ENCODE measurements around the gene RAVER1.

RAVER1 gene

GRCh38 chr19:10317045-10317856 is 16.1 kb downstream of the RAVER1 start:
- Histone ChIP-seq H3K4me1 (ENCODE audit: insufficient read depth, low read length) (peaks cover 23% of the 10 kb centered on the region), H3K4me3 (ENCODE audit: low read depth in 1 of 2, low read length in 2 of 2) (no peak overlapping the region), H3K9ac (ENCODE audit: low read depth, low read length) (no peak overlapping the region), H3K9me3 (ENCODE audit: insufficient read depth, low read length, severe bottlenecking) (no peaks in the 10 kb centered on the region), H3K36me3 (ENCODE audit: insufficient read depth, low read length) (peaks cover 57% of the 10 kb centered on the region), H3K27ac (ENCODE audit: low read length) (no peak overlapping the region), H3K79me2 (ENCODE audit: insufficient read depth, low read length) (peaks cover 16% of the 10 kb centered on the region), H4K20me1 (ENCODE audit: insufficient read depth, low read length) (peaks cover 10% of the 10 kb centered on the region), H3K27me3 (ENCODE audit: insufficient read depth, low read length, poor library complexity) (no peaks in the 10 kb centered on the region), H2AFZ (ENCODE audit: low read depth, low read length) (no peak overlapping the region), H3K4me2 (ENCODE audit: insufficient read depth, low read length) (no peak overlapping the region)
- no peak for ATAC-seq (ENCODE audit: insufficient read depth, low read depth)
- DNase-seq: no peak
- TF ChIP-seq EZH2 (IDR thresholded peaks at IDR 0.05; ENCODE audit: borderline replicate concordance, low read depth, low read length, severe bottlenecking) (no peak), CTCF (IDR thresholded peaks at IDR 0.05; ENCODE audit: borderline replicate concordance, extremely low read depth, low read length, poor library complexity, severe bottlenecking) (no peak)

- Histone ChIP-seq H3K36me3 (ENCODE audit: insufficient read depth, low read length) (peaks cover 49% of the 10 kb centered on the region), H3K79me2 (ENCODE audit: insufficient read depth, low read length) (peaks cover 16% of the 10 kb centered on the region), H3K9ac (ENCODE audit: low read depth, low read length) (peak overlapping the region; percentile 76), H3K27ac (ENCODE audit: low read length) (no peak overlapping the region), H3K9me3 (ENCODE audit: insufficient read depth, low read length, severe bottlenecking) (no peaks in the 10 kb centered on the region), H2AFZ (ENCODE audit: low read depth, low read length) (peak overlapping the region; percentile 91; the same call in 1 of the 2 replicates), H4K20me1 (ENCODE audit: insufficient read depth, low read length) (peaks cover 8% of the 10 kb centered on the region), H3K27me3 (ENCODE audit: insufficient read depth, low read length, poor library complexity) (no peaks in the 10 kb centered on the region), H3K4me1 (ENCODE audit: insufficient read depth, low read length) (peaks cover 23% of the 10 kb centered on the region), H3K4me3 (ENCODE audit: low read depth in 1 of 2, low read length in 2 of 2) (peak overlapping the region in 1 of 2 experiments; percentile 98; a peak in 3 of 4 replicates), H3K4me2 (ENCODE audit: insufficient read depth, low read length) (peak overlapping the region; percentile 95)
- no peak for TF ChIP-seq EZH2 (IDR thresholded peaks at IDR 0.05; ENCODE audit: borderline replicate concordance, low read depth, low read length, severe bottlenecking)
- no peak for TF ChIP-seq CTCF (IDR thresholded peaks at IDR 0.05; ENCODE audit: borderline replicate concordance, extremely low read depth, low read length, poor library complexity, severe bottlenecking)
- ATAC-seq (ENCODE audit: insufficient read depth, low read depth) (peak; percentile 21), DNase-seq (no peak)
Measured at GRCh38 chr19:10316229-10317044, 16.9 kb downstream of the RAVER1 start.

- ATAC-seq (ENCODE audit: insufficient read depth, low read depth) (peak; percentile 91), DNase-seq (peak; percentile 89)
- TF ChIP-seq CTCF (IDR thresholded peaks at IDR 0.05; ENCODE audit: borderline replicate concordance, extremely low read depth, low read length, poor library complexity, severe bottlenecking) (no peak), EZH2 (IDR thresholded peaks at IDR 0.05; ENCODE audit: borderline replicate concordance, low read depth, low read length, severe bottlenecking) (no peak)
- peaks cover 6% of the 10 kb centered on the region; the same call in 1 of the 2 replicates for H4K20me1 ChIP-seq (ENCODE audit: insufficient read depth, low read length)
- H3K4me2 ChIP-seq (ENCODE audit: insufficient read depth, low read length): peak within 1 kb of the TSS; percentile 95
- H2AFZ ChIP-seq (ENCODE audit: low read depth, low read length): peak within 1 kb of the TSS; percentile 91
- peaks cover 23% of the 10 kb centered on the region for H3K4me1 ChIP-seq (ENCODE audit: insufficient read depth, low read length)
- H3K27ac ChIP-seq (ENCODE audit: low read length): peak within 1 kb of the TSS; percentile 66
- H3K9me3 ChIP-seq (ENCODE audit: insufficient read depth, low read length, severe bottlenecking): no peaks in the 10 kb centered on the region
- H3K36me3 ChIP-seq (ENCODE audit: insufficient read depth, low read length): peaks cover 45% of the 10 kb centered on the region
- peak within 1 kb of the TSS; percentile 73 to 98; a peak in 3 of 4 replicates for H3K4me3 ChIP-seq (ENCODE audit: low read depth in 1 of 2, low read length in 2 of 2)
- H3K9ac ChIP-seq (ENCODE audit: low read depth, low read length): peak within 1 kb of the TSS; percentile 76
- H3K79me2 ChIP-seq (ENCODE audit: insufficient read depth, low read length): peaks cover 16% of the 10 kb centered on the region
- no peaks in the 10 kb centered on the region for H3K27me3 ChIP-seq (ENCODE audit: insufficient read depth, low read length, poor library complexity)
Measured at GRCh38 chr19:10315335-10316214, 17.8 kb downstream of the RAVER1 start, which contains the start of gene FDX2. Gene FDX2 (minus strand): TSS chr19:10316015. CDS start chr19:10315996, 19 bp downstream.
